Measurements from ENCODE around the gene ITGA11. TPM values are rescaled to one million over a fixed set of nuclear protein-coding genes. Genes with fewer than 3 reads are reported as not detected.

ITGA11 gene
- total RNA-seq, 1 donor from 2014 or later: 0.22 TPM

DNA sequence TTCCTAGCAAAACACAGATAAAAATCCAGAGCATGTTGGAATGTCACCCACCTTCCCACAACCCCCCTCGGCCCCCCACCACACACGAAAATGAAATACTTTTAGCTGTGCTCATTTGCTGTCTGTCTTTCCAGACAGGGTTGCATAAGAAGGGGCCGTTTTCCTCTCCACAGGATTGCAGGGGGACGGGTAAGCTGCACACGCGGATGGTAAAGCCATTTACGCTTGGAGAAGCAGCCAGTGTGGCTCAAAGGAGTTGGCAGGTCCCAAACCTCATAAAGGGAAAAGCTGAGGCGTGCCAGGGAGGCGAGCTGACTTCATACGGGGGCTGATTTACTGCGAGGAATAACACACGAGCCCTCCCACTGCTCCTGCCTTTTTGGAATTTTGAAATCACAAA is 47.4 kb upstream of the ITGA11 start:
- no peaks in the 10 kb centered on the region for H3K36me3 Mint-ChIP-seq (ENCODE audit: unreplicated experiment)
- no peak overlapping the region for H3K27ac Mint-ChIP-seq (ENCODE audit: unreplicated experiment)
- H3K27me3 Mint-ChIP-seq (ENCODE audit: unreplicated experiment): no peaks in the 10 kb centered on the region
- no peak for DNase-seq
- TF ChIP-seq, protein P1, sequence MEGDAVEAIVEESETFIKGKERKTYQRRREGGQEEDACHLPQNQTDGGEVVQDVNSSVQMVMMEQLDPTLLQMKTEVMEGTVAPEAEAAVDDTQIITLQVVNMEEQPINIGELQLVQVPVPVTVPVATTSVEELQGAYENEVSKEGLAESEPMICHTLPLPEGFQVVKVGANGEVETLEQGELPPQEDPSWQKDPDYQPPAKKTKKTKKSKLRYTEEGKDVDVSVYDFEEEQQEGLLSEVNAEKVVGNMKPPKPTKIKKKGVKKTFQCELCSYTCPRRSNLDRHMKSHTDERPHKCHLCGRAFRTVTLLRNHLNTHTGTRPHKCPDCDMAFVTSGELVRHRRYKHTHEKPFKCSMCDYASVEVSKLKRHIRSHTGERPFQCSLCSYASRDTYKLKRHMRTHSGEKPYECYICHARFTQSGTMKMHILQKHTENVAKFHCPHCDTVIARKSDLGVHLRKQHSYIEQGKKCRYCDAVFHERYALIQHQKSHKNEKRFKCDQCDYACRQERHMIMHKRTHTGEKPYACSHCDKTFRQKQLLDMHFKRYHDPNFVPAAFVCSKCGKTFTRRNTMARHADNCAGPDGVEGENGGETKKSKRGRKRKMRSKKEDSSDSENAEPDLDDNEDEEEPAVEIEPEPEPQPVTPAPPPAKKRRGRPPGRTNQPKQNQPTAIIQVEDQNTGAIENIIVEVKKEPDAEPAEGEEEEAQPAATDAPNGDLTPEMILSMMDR (IDR thresholded peaks at IDR 0.05; ENCODE audit: partially characterized antibody, unreplicated experiment): no peak
- peaks cover 3% of the 10 kb centered on the region for H3K9me3 Mint-ChIP-seq (ENCODE audit: unreplicated experiment)
- H3K4me1 Mint-ChIP-seq (ENCODE audit: low read depth, unreplicated experiment): no peaks in the 10 kb centered on the region
- H3K4me3 Mint-ChIP-seq (ENCODE audit: unreplicated experiment): no peak overlapping the region

DNA sequence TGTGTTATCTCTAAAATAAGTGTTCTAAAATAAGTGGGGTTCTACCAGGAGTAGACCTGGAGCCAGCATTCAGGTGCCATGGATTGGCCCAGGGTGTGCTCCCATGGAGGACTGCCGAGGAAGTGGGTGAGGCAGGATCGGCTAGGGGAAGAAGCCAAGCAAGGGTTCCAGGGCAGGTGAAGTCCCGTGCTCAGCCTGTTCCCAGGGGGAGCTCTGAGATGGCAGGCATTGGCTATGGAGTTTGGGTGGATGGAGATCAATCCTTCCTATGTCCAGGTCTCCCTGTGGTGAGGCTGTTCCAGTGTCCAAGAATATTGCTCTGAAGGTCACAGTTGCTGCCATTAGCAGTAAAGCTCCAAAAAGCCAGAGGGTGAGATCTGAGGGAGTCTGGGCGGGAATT is 46.9 kb upstream of the ITGA11 start:
- Mint-ChIP-seq H3K4me1 (ENCODE audit: low read depth, unreplicated experiment) (no peaks in the 10 kb centered on the region), H3K9me3 (ENCODE audit: unreplicated experiment) (peaks cover 1% of the 10 kb centered on the region), H3K36me3 (ENCODE audit: unreplicated experiment) (no peaks in the 10 kb centered on the region), H3K27ac (ENCODE audit: unreplicated experiment) (no peak overlapping the region), H3K27me3 (ENCODE audit: unreplicated experiment) (no peaks in the 10 kb centered on the region), H3K4me3 (ENCODE audit: unreplicated experiment) (no peak overlapping the region)
- TF ChIP-seq, protein P1 (IDR thresholded peaks at IDR 0.05; ENCODE audit: partially characterized antibody, unreplicated experiment): no peak
- no peak for DNase-seq

DNA sequence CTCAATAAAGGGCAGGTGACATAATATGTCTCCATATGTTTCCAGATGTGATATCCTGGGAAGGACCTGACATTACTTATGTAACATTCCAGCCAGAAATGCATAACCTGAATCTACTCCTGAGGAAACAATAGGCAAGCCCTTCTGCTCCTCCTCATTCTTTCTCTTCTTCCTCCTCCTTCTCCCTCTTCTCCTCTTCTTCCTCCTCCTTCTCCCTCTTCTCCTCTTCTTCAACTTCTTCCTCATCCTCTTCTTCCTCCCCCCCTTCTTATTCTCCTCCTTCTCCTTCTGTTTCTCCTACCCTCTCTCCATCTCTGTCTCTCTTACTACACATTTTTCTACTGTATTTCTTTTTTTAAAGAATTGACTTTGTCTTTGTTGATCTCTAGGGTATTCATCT is 43.5 kb upstream of the ITGA11 start:
- no peak for DNase-seq
- Mint-ChIP-seq H3K36me3 (ENCODE audit: unreplicated experiment) (no peaks in the 10 kb centered on the region), H3K4me1 (ENCODE audit: low read depth, unreplicated experiment) (no peaks in the 10 kb centered on the region), H3K9me3 (ENCODE audit: unreplicated experiment) (no peaks in the 10 kb centered on the region), H3K27ac (ENCODE audit: unreplicated experiment) (no peak overlapping the region), H3K27me3 (ENCODE audit: unreplicated experiment) (no peaks in the 10 kb centered on the region), H3K4me3 (ENCODE audit: unreplicated experiment) (no peak overlapping the region)
- TF ChIP-seq, protein P1 (IDR thresholded peaks at IDR 0.05; ENCODE audit: partially characterized antibody, unreplicated experiment): no peak

DNA sequence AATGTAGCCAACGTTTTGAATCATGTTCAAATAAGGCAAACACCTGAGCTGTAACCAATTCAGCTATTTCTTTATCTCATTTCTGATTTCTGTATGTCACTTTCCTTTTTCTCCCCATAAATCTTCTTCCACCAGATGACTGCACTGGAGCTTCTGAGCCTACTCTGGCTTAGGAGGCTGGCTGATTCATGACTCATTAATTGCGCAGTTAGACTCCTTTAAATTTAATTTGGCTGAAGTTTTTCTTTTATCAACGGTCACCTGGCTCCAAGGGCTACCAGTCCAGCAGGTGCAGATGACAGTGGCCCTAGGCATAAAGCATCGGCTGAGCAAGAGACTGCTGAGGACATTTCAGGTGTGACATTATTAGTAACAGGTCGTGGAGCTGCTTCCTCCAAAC is 39.6 kb upstream of the ITGA11 start:
- H3K4me3 Mint-ChIP-seq (ENCODE audit: unreplicated experiment): no peak overlapping the region
- H3K27me3 Mint-ChIP-seq (ENCODE audit: unreplicated experiment): no peaks in the 10 kb centered on the region
- H3K4me1 Mint-ChIP-seq (ENCODE audit: low read depth, unreplicated experiment): no peaks in the 10 kb centered on the region
- no peaks in the 10 kb centered on the region for H3K9me3 Mint-ChIP-seq (ENCODE audit: unreplicated experiment)
- no peaks in the 10 kb centered on the region for H3K36me3 Mint-ChIP-seq (ENCODE audit: unreplicated experiment)
- no peak for DNase-seq
- H3K27ac Mint-ChIP-seq (ENCODE audit: unreplicated experiment): no peak overlapping the region
- TF ChIP-seq, protein P1 (IDR thresholded peaks at IDR 0.05; ENCODE audit: partially characterized antibody, unreplicated experiment): no peak

DNA sequence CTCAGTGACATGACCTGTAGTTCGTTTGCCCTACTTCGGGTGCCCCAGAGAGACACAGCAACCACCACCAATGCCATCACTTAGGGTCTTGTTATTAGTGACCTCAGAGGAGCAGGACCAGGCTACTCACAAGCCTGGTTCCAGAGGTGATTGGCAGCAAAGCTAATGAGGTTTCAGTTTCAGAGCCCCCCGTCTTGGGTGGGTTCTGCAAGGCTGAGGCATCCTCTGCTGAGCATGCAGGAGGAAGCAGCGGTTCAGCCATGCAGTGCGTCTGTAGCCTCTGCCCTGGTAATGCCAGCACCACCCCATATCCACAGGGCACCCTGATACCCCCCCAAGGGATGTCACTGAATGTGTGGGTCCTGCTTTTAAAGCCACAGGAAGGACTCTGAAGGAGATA is 39.0 kb upstream of the ITGA11 start:
- Mint-ChIP-seq H3K4me3 (ENCODE audit: unreplicated experiment) (no peak overlapping the region), H3K27ac (ENCODE audit: unreplicated experiment) (no peak overlapping the region), H3K9me3 (ENCODE audit: unreplicated experiment) (no peaks in the 10 kb centered on the region), H3K4me1 (ENCODE audit: low read depth, unreplicated experiment) (no peaks in the 10 kb centered on the region), H3K36me3 (ENCODE audit: unreplicated experiment) (no peaks in the 10 kb centered on the region), H3K27me3 (ENCODE audit: unreplicated experiment) (no peaks in the 10 kb centered on the region)
- no peak for DNase-seq
- TF ChIP-seq, protein P1 (IDR thresholded peaks at IDR 0.05; ENCODE audit: partially characterized antibody, unreplicated experiment): no peak
